HL-60/S4 (cell line): ENCODE measurements around the gene MEP1A.
"Not testable (repeated sequence)": the region's sequence is repeated elsewhere in the genome, so short reads cannot be mapped to it uniquely, and the experiment has no call there.

Experiments
- in situ Hi-C: fragments of 300-500 bp; cut with MboI; formaldehyde crosslinking; loops from 2 replicates; pipeline ENCODE4 v1.14.3; 2022; ENCODE audit warnings: low sequenced_read_pairs

MEP1A gene

GRCh38 chr6:46774736-46775135 is 18.5 kb upstream of the MEP1A start:
- in situ Hi-C loops, result not testable (repeated sequence)

GRCh38 chr6:46776070-46776712 is 17.0 kb upstream of the MEP1A start:
- in situ Hi-C loops, result no loop called here

- in situ Hi-C loops, result no loop called here
Observed at GRCh38 chr6:46777476-46778346, 15.5 kb upstream of the MEP1A start.

- in situ Hi-C loops, result no loop called here
Observed at GRCh38 chr6:46781478-46782378, 11.5 kb upstream of the MEP1A start.

- in situ Hi-C loops, result no loop called here
Observed at GRCh38 chr6:46784535-46784934, 8.7 kb upstream of the MEP1A start.

- in situ Hi-C loops, result no loop called here
Observed at GRCh38 chr6:46787871-46788540, 5.2 kb upstream of the MEP1A start.

GRCh38 chr6:46788791-46789190 is 4.4 kb upstream of the MEP1A start:
- in situ Hi-C loops, result no loop called here

- in situ Hi-C loops, result no loop called here
Observed at GRCh38 chr6:46789434-46790354, 3.5 kb upstream of the MEP1A start.

- in situ Hi-C loops, result no loop called here
Observed at GRCh38 chr6:46790355-46790874, 2.8 kb upstream of the MEP1A start.

GRCh38 chr6:46792635-46793034 is 554 bp upstream of the MEP1A start:
- in situ Hi-C loops, result no loop called here

- in situ Hi-C loops, result no loop called here
Observed at GRCh38 chr6:46794068-46794467, 879 bp downstream of the MEP1A start.

GRCh38 chr6:46795816-46796215 is 2.6 kb downstream of the MEP1A start:
- in situ Hi-C loops, result no loop called here

GRCh38 chr6:46796848-46797580 is 3.8 kb downstream of the MEP1A start:
- in situ Hi-C loops, result no loop called here

- in situ Hi-C loops, result no loop called here
Observed at GRCh38 chr6:46799657-46800056, 6.5 kb downstream of the MEP1A start.

- in situ Hi-C loops, result no loop called here
Observed at GRCh38 chr6:46808806-46809205, 15.6 kb downstream of the MEP1A start.

- in situ Hi-C loops, result no loop called here
Observed at GRCh38 chr6:46815130-46815529, 21.9 kb downstream of the MEP1A start.

GRCh38 chr6:46816626-46817025 is 23.4 kb downstream of the MEP1A start:
- in situ Hi-C loops, result no loop called here

GRCh38 chr6:46819561-46819960 is 26.4 kb downstream of the MEP1A start:
- in situ Hi-C loops, result no loop called here

GRCh38 chr6:46821458-46821881 is 28.3 kb downstream of the MEP1A start:
- in situ Hi-C loops, result no loop called here
